Kidney epithelial cell (primary cell): ENCODE results near the gene PRELID1. TPM values are rescaled to one million over a fixed set of nuclear protein-coding genes. Genes with fewer than 3 reads are reported as not detected.
"Not testable (repeated sequence)": the region's sequence is repeated elsewhere in the genome, so short reads cannot be mapped to it uniquely, and the experiment has no call there.

Experiments used
- DNase-seq: peaks from one replicate; pipeline ENCODE4 v3.0.0-alpha.2; 2010; ENCODE audit warnings: low read depth
- H3K27me3 ChIP-seq: 2 replicates; pipeline ENCODE4 v1.6.0; 2011; ENCODE audit warnings: low read length; ENCODE audit not compliant: control insufficient read depth, insufficient read depth
- H3K36me3 ChIP-seq: 2 replicates; pipeline ENCODE4 v1.5.1; 2011; ENCODE audit warnings: low read length; ENCODE audit not compliant: control insufficient read depth, insufficient read depth
- H3K4me3 ChIP-seq: 2 replicates; pipeline ENCODE4 v1.5.1; 2011; ENCODE audit warnings: low read depth, mild to moderate bottlenecking, control low read depth, low read length
- total RNA-seq: library from RNA; depleted of rRNA; stranded (reverse); fragments of >200 nt; gene quantifications from 2 replicates; pipeline ENCODE4 v1.2.3, GENCODE V29; 2015
- TF ChIP-seq, protein P1 (sequence below): IDR thresholded peaks from 2 replicates; pipeline ENCODE4 v1.5.1; 2011; ENCODE audit warnings: mild to moderate bottlenecking, moderate library complexity, low read length, control low read depth, inconsistent platforms; ENCODE audit not compliant: insufficient read depth, poor library complexity, severe bottlenecking

PRELID1 gene
- total RNA-seq, 1 donor from 2014 or later: 178 TPM

DNA sequence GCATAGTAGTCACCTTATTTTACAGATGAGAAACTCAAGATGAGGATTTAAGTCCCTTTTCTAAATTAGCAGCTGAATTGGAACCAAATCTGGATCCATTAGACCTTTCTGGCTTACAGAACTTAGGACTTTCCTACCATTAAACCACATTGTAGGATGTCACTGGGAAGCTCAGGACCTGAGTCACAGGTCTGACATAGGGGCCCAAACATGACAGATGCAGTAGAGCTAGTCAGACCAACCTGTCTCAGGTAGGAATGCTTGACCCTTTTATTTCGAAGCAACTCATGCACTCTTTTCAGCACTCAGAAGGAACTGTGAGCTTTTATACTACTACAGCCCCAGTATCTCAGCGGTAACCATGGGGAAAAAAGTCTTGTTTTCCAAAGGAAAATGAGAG lies 2.6 kb upstream of the PRELID1 start:
- TF ChIP-seq, protein P1, sequence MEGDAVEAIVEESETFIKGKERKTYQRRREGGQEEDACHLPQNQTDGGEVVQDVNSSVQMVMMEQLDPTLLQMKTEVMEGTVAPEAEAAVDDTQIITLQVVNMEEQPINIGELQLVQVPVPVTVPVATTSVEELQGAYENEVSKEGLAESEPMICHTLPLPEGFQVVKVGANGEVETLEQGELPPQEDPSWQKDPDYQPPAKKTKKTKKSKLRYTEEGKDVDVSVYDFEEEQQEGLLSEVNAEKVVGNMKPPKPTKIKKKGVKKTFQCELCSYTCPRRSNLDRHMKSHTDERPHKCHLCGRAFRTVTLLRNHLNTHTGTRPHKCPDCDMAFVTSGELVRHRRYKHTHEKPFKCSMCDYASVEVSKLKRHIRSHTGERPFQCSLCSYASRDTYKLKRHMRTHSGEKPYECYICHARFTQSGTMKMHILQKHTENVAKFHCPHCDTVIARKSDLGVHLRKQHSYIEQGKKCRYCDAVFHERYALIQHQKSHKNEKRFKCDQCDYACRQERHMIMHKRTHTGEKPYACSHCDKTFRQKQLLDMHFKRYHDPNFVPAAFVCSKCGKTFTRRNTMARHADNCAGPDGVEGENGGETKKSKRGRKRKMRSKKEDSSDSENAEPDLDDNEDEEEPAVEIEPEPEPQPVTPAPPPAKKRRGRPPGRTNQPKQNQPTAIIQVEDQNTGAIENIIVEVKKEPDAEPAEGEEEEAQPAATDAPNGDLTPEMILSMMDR: no peak
- Histone ChIP-seq H3K36me3 (peaks cover 1% of the 10 kb centered on the region), H3K4me3 (no peak overlapping the region), H3K27me3 (no peaks in the 10 kb centered on the region)
- no peak for DNase-seq

DNA sequence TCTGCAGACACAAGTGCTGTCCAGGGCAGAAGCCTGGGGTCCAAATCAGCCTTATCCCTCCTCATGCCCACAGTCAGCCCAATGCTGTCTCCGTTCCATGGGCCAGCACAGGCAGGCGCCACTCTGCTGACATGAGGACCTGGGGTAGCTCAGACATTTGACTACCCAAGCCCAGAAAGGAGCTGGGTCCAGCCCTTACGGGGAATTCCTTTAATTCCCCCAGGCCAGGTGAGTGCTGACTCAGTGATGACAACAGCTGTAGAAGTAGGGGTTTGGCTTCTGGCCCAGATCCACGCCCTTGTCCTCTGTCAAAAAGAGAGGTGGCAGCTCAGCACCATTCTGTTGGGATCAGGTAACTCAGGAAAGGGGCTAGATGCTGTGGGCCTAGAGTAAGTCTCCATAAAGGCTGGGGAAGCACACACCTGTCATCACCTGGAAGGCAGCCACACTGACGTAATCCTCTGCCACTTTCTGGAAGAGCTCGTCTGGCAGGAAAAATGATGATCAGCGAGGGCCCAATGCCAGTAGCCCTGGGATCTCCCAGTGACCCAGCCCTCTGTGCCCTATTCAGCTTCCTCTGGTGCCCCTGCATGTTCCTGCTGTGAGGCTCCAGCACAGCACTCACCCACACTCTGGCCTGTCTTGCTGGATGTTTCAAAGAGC lies 2.0 kb upstream of the PRELID1 start:
- Histone ChIP-seq H3K27me3 (no peaks in the 10 kb centered on the region), H3K4me3 (no peak overlapping the region), H3K36me3 (peaks cover 1% of the 10 kb centered on the region)
- no peak for DNase-seq
- TF ChIP-seq, protein P1: no peak

DNA sequence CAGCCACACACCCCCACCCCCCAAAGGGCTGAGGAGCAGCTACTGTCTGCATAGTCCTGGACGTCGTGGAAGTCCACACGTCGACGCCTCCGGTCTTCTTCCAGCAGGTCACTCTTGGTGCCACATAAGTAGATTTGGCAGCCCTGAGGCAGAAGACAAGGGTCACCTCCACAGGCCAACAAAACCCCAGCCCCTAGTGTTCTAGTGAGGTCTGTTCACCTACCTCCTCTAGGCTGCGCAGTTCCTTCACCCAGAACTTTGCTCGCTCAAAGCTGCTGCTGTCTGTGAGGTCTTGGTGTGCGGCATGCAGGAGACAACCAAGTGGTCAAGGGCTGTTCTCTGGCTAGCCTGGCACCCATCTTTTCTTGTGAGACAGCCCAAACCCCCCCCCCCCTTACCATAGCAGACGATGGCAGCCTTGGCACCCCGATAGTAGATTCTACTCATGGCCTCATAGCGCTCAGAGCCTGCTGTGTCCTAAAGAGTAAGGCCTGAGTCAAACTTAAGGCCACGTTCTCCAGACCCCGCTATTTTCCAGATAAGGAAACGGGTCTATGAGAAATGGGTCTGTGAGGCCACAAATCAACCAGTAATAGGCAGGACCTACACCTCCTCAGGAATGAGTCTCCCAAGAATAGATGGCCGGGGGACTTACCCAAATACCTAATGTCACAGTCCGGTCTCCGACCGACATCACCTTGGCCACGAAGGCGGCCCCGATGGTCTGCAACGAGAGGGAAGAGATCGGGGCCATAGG lies 1.1 kb upstream of the PRELID1 start:
- H3K27me3 ChIP-seq: no peaks in the 10 kb centered on the region
- peak overlapping the region; percentile 80 for H3K4me3 ChIP-seq
- TF ChIP-seq, protein P1: no peak
- no peak for DNase-seq
- H3K36me3 ChIP-seq: peaks cover 1% of the 10 kb centered on the region

DNA sequence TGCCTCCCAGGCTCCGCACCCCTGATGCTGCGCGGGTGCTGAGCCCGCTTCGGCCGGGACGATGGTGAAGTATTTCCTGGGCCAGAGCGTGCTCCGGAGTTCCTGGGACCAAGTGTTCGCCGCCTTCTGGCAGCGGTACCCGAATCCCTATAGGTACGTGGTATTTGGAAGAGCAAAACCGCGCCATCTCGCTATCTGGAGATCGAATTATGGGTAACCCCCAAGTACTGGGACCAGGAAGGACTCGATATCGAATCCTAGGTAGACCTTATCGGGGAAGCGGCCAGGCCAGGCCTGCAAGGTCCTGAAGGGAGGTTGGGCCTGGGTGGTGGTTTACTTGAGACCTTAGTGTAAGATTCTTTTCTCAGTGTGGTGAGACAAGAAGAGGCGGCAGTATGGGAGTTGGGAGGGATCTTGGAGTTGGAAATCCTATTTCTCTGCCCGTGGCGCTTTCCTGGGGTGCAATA lies 359 bp downstream of the PRELID1 start:
- TF ChIP-seq, protein P1: no peak
- H3K4me3 ChIP-seq: peak overlapping the region; percentile 80
- H3K27me3 ChIP-seq: no peaks in the 10 kb centered on the region
- DNase-seq: no peak
- H3K36me3 ChIP-seq: peaks cover 1% of the 10 kb centered on the region

DNA sequence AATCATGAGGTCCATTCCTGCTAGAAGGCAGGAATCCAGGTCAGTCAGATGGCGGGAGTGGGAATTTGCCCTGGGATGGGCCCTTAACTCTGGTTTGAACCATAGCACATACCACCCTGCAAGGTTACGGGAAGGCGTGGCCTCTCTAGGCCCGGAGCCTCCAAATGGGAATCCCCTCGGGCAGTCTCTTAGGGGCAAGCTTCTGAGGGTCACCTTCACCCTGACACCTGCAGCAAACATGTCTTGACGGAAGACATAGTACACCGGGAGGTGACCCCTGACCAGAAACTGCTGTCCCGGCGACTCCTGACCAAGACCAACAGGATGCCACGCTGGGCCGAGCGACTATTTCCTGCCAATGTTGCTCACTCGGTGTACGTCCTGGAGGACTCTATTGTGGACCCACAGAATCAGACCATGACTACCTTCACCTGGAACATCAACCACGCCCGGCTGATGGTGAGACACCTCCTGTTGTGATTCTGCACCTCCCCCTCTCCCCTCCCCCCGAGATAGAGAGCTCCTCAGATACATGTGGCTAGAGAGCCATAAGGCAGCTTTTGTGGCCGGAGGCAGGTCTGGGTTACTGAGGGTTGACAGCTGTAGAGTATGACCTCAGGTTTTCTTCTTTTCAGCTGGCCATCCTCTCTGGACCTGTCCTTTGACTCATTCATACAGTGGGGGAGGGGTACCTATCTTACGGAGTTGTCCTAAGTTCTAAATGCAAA lies 957 bp downstream of the PRELID1 start:
- TF ChIP-seq, protein P1: no peak
- DNase-seq: no peak
- Histone ChIP-seq H3K27me3 (no peaks in the 10 kb centered on the region), H3K4me3 (peak overlapping the region; percentile 80), H3K36me3 (peaks cover 1% of the 10 kb centered on the region)

DNA sequence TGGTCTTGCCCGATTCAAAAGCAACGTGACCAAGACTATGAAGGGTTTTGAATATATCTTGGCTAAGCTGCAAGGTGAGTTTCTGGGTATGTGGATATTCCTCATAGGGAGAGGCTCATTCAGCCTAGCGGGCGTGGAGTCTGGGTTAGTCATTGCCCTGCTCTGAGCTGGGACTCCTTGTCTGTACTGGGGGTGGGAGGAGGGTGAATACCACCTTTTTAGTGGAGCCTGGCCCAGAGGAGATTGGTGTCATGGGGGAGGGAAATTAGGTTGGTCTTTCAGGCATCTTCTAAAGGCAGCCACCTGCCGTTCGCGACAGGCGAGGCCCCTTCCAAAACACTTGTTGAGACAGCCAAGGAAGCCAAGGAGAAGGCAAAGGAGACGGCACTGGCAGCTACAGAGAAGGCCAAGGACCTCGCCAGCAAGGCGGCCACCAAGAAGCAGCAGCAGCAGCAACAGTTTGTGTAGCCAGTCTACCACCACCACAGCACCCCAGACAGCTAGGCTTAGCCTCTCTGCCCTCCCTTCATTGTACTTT lies 2.6 kb downstream of the PRELID1 start:
- DNase-seq, H3K4me3 ChIP-seq, H3K36me3 ChIP-seq, H3K27me3 ChIP-seq: not testable (repeated sequence)
